HFF-Myc (cell line): ENCODE data around the gene RNF14.
A peak's percentile ranks its signal among the peaks of the same experiment; 100 is the strongest.

ENCODE experiments used
- DNase-seq: peaks from one replicate; pipeline ENCODE4 v3.0.0-alpha.2; 2011; ENCODE audit warnings: low read depth; ENCODE audit errors: extremely low read depth
- H3K4me3 ChIP-seq: replicated peaks from 2 replicates; pipeline ENCODE4 v1.5.1; 2011; ENCODE audit warnings: low read depth, mild to moderate bottlenecking, control low read depth, low read length
- TF ChIP-seq, protein P1 (sequence below): IDR thresholded peaks from 2 replicates; pipeline ENCODE4 v1.5.1; 2012; ENCODE audit warnings: mild to moderate bottlenecking, low read depth, low read length, control low read depth; ENCODE audit errors: missing control alignments

The RNF14 gene

DNA sequence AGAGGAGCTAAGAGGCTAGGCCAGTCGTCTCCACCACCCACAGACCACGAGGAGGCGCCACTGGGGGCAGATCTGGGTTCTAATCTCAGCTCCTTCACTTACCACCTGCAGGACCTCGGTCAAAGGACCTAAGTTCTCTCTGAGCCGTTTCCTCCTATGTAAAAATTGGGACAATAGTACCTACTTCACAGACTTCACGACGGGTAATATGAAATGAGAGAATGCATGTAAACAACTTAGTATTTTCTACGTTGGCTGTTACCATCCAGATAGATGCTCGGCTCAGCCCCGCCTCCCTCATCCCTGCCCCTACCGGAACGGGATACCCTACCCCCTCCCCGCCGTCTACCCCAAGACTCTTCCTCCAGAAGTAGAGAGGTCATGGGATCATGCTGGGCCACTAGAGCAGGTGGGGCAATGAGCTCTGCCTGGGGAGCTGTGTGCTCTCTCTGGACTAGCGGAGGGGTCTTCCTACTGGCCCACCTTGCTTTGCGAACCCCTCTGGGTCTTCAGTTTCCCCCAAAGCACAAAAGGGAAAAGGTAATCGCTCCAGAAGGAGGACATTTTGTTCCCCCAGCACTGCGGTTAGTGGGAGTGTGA lies 43.4 kb downstream of the RNF14 start:
- peak overlapping the region; percentile 85 for H3K4me3 ChIP-seq
- DNase-seq = no peak
- TF ChIP-seq, protein P1, sequence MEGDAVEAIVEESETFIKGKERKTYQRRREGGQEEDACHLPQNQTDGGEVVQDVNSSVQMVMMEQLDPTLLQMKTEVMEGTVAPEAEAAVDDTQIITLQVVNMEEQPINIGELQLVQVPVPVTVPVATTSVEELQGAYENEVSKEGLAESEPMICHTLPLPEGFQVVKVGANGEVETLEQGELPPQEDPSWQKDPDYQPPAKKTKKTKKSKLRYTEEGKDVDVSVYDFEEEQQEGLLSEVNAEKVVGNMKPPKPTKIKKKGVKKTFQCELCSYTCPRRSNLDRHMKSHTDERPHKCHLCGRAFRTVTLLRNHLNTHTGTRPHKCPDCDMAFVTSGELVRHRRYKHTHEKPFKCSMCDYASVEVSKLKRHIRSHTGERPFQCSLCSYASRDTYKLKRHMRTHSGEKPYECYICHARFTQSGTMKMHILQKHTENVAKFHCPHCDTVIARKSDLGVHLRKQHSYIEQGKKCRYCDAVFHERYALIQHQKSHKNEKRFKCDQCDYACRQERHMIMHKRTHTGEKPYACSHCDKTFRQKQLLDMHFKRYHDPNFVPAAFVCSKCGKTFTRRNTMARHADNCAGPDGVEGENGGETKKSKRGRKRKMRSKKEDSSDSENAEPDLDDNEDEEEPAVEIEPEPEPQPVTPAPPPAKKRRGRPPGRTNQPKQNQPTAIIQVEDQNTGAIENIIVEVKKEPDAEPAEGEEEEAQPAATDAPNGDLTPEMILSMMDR = peak; percentile 78

DNA sequence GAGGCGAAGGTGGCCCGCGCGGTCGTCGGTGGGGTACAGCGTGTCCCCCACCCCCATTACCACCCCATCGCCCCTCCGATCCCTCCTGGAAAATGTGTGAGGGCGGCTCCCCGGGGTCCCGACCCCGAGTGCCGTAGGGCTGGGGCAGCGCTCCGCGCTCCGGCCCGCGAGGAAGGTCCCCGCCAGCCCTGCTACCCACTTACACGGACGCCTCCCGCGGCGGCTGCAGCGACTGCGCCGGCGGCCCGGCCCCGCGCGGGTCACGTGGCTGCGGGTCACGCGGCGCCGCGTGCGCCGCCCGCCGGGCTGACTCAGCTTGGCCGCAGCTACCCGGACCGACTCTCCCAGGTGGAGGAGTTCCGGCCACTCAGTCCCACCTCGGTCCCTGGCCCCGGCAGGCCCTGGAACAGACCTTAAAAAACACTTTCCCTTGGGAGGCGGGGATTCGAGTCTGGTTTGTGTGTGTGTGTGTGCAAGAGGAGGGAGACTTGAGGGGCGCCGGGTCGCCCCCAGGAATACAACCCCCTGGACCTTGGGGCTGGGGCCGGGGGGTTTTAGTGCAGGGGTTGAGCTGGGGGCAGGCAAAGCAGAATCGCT lies 44.0 kb downstream of the RNF14 start, which contains the start of gene GNPDA1:
TSS of gene GNPDA1 (minus strand) at position 236 of the 597 bp plus-strand sequence. CDS start 992 bp downstream, outside the sequence.
- TF ChIP-seq, protein P1 = no peak
- H3K4me3 ChIP-seq = peak within 1 kb of the TSS; percentile 85
- DNase-seq = no peak

DNA sequence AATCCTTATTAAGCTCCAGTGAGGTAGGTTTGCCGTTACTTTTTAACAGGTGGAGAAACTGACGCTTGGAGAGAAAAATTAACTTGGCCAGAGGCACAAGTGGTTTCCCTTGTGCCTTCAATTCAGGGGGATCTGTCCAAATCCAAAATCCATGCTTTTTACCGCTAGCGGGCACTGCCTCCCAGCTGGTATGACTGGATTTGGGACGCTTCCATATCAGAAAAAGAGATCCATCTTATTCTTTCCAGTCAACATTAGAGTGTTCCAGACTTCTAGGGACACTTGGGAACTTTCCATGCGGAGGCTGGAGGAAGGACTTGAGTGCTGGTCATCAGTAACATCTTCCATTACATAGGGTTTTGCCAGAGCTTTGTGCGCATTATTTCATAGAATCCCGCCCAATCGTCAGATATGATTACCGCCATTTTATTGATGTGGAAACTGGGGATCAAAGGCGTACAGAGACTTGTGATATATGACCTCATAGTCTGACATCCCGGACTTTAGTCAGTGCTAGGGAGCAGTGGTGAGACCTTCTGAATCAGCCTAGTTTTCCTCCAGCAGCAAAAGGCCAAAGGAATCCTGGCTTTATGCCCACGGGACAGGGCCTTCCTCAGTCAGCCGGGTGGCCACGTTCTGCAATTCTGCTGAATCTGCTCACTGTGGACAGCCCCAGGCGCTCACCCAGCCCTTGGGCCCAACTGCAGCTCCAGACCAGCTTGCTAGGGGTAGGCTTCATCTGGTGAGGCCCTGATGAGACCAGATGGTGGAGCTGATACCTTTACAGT lies 45.0 kb downstream of the RNF14 start:
- no peak for DNase-seq
- TF ChIP-seq, protein P1 = no peak
- no peak overlapping the region for H3K4me3 ChIP-seq

DNA sequence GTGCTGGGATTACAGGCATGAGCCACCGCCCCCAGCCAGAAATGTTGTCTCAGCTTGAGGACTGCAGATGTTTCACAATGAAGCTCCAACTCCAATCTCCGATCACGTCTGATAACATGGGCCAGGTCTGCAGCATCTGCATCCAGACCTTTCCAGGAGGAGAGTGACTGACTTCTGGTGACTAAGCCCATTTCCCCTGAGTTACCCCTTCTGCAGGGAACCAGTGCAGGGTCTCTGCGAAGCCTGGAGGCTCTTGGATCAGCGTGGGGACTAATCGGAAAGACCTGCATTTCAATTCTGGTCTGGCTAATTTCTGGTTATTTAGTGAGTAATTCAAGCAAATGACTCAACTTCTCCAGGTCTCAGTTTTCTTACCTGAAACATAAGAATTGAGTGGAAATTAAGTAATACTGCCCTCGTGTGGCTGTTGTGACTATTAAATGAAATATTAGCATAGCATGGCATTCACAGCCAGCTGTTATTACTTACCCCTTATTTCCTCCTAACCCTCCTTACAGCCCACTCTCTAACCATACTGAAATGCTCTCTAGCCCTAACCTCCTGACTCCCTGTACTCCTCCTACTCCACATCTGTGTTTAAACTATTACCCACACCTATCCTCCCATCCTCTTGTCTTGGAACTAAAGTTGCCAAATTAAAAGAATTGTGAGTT lies 46.1 kb downstream of the RNF14 start:
- DNase-seq = peak; percentile 40
- TF ChIP-seq, protein P1 = no peak
- no peak overlapping the region for H3K4me3 ChIP-seq

DNA sequence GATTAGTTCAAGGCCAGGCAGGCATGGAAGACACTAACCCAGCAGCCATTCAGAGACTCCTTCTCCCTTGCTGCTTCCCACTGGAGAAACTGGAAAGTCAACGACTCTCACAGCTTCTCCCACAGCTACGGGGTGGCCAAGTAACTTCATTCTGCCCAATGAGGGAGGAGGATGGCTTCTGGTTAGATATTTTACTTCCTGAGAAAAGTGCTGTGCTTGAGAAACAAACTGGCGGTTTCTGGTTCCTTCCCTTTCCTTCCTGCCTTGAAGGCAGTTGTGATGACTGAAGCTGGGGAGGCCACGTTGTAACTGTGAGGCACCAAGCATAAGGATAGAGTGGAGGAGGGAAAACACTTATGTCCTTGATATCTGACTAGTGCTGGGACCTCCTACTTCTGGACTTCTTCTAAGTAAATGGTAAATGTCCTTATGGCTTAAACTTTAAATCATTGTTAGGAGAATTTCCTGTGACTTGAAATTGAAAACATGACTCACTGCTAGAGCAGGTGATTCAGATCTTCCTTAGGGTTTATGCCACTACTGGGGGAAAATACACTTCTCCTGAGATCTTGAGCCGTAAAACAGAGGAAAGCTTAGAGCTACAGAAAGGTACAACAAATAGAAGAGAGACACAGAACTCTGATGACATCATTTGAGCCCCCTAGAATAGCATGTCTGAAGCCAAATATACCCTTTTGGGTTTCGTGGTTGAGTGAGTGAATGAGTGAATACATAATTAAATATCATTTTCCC lies 47.1 kb downstream of the RNF14 start:
- DNase-seq = no peak
- TF ChIP-seq, protein P1 = no peak
- H3K4me3 ChIP-seq = no peak overlapping the region

DNA sequence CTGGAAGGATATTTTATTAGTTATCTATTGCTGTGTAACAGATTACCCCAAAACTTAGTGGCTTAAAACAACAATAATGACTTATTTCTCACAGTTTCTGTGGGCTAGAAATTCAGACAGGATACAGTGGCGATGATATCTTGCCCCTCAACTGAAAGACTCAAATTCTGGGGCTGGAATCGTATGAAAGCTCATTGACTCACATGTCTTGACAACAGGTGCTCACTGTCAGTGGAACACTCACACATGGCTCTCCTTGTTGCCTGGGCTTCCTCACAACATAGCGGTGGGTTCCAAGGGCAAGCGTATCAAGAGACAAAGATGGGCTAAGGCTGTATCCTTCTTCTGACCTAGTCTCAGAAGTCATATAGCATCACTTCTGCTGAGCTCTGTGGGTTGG lies 47.7 kb downstream of the RNF14 start:
- no peak overlapping the region for H3K4me3 ChIP-seq
- TF ChIP-seq, protein P1 = no peak
- DNase-seq = no peak
